DND-41 (cell line): ENCODE data around the gene KIF4A.

Source experiments
- CTCF ChIP-seq: IDR thresholded peaks from 2 replicates; pipeline ENCODE4 v1.5.1; 2012; ENCODE audit warnings: borderline replicate concordance, low read length, moderate library complexity, mild to moderate bottlenecking; ENCODE audit not compliant: poor library complexity, severe bottlenecking; ENCODE audit errors: extremely low read depth
- EZH2 ChIP-seq: IDR thresholded peaks from 3 replicates; pipeline ENCODE4 v1.6.1; 2012; ENCODE audit warnings: borderline replicate concordance, low read depth, mild to moderate bottlenecking, moderate library complexity, low read length, inconsistent platforms; ENCODE audit not compliant: severe bottlenecking

GRCh38 chrX:70422851-70423341, 133.0 kb downstream of the KIF4A start, which contains the start of gene GDPD2:
- peak; percentile 47 for TF ChIP-seq CTCF
- TF ChIP-seq EZH2, result no peak
